K562 (cell line): ENCODE measurements around the gene ZNF780B. TPM values are rescaled to one million over a fixed set of nuclear protein-coding genes. Genes with fewer than 3 reads are reported as not detected.

Source experiments
- ATAC-seq: fragments of 200-7000 bp; cut with Tn5 transposase; 3 replicates; pipeline ENCODE4 v1.9.1; 2020; ENCODE audit warnings: moderate library complexity
- BruUV-seq: library from RNA; stranded (reverse); fragments of 400-500 nt; replicated peaks from 2 replicates; lab custom pipeline; 2021; lab: Mats Ljungman, UMichigan
- CTCF ChIA-PET: fragments of 300-600 bp; formaldehyde crosslinking; extraction: SDS; loops from one replicate; lab custom pipeline; 2021; ENCODE audit warnings: low intra/inter-chr PET ratio; lab: Yijun Ruan, JAX
- POLR2A ChIA-PET: fragments of 300-600, 350-650 bp; sonication (Branson Sonifier 250); formaldehyde crosslinking; extraction: SDS; loops from one replicate; lab custom pipeline; 2021; ENCODE audit warnings: antibody characterized with exemption, inconsistent platforms; lab: Yijun Ruan, JAX
- DNase-seq, 4 experiments: peaks; one replicate each; pipeline versions ENCODE4 v3.0.0 to v3.0.0-alpha.2; 2011 to 2018; ENCODE audit warnings: low spot score in 3 of 4, mixed read lengths in 3 of 4; ENCODE audit errors: extremely low read depth in 1 of 4
- FAIRE-seq: peaks from 2 replicates; lab custom pipeline; 2011; peaks lifted over from hg19 to GRCh38; lab: Jason Lieb, UNC
- H2AFZ ChIP-seq: 2 replicates; pipeline ENCODE4 v1.6.0; 2011; ENCODE audit warnings: low read depth, low read length, control low read depth, inconsistent platforms
- H3K27ac ChIP-seq: fragments of 200-600 bp; 3 replicates; pipeline ENCODE4 v1.8.0; 2011; ENCODE audit warnings: low read depth, mild to moderate bottlenecking, control low read depth, inconsistent platforms, low read length, moderate library complexity, mixed read lengths; ENCODE audit errors: extremely low read depth
- H3K27me3 ChIP-seq, 2 experiments: fragments of 300-600 bp in 1 of 2; 2 replicates in 1 of 2; 3 replicates in 1 of 2; pipeline versions ENCODE4 v1.6.0 to v1.8.0; 2011; ENCODE audit warnings: inconsistent platforms in 2 of 2, low read length in 2 of 2, mild to moderate bottlenecking in 1 of 2, mixed read lengths in 1 of 2, moderate library complexity in 1 of 2; ENCODE audit not compliant: control insufficient read depth in 2 of 2, insufficient read depth in 2 of 2
- H3K36me3 ChIP-seq: fragments of 300-600 bp; 3 replicates; pipeline ENCODE4 v1.8.0; 2011; ENCODE audit warnings: mild to moderate bottlenecking, low read length, inconsistent platforms; ENCODE audit not compliant: control insufficient read depth, insufficient read depth
- H3K4me1 ChIP-seq, 2 experiments: fragments of 200-600 bp in 1 of 2; replicated peaks in 1 of 2; 2 replicates in 1 of 2; 3 replicates in 1 of 2; pipeline versions ENCODE4 v1.5.1 to v1.8.0; 2011; ENCODE audit warnings: inconsistent platforms in 2 of 2, low read length in 2 of 2, mild to moderate bottlenecking in 1 of 2, mixed read lengths in 1 of 2, moderate library complexity in 1 of 2; ENCODE audit not compliant: control insufficient read depth in 2 of 2, insufficient read depth in 2 of 2
- H3K4me2 ChIP-seq: 2 replicates; pipeline ENCODE4 v1.6.1; 2011; ENCODE audit warnings: low read length, control low read depth, inconsistent platforms, mixed read lengths; ENCODE audit not compliant: insufficient read depth
- H3K4me3 ChIP-seq: fragments of 200-600 bp; sonication (generic), shearing (Covaris generic); 2 replicates; pipeline ENCODE4 v1.5.1; 2016; ENCODE audit warnings: control low read depth, inconsistent platforms
- H3K79me2 ChIP-seq: fragments of 200-600 bp; 3 replicates; pipeline ENCODE4 v1.8.0; 2011; ENCODE audit warnings: low read length, inconsistent platforms; ENCODE audit not compliant: control insufficient read depth, insufficient read depth
- H3K9ac ChIP-seq, 2 experiments: 2 replicates each; pipeline versions ENCODE4 v1.6.0 to v1.6.1; 2011; ENCODE audit warnings: low read depth in 2 of 2, low read length in 2 of 2, control low read depth in 1 of 2, inconsistent platforms in 1 of 2, mild to moderate bottlenecking in 1 of 2, mixed read lengths in 1 of 2; ENCODE audit not compliant: insufficient read depth in 1 of 2
- H3K9me1 ChIP-seq: one replicate; pipeline ENCODE4 v1.6.0; 2011; ENCODE audit warnings: inconsistent platforms, mild to moderate bottlenecking, low read length, moderate library complexity; ENCODE audit not compliant: control insufficient read depth, insufficient read depth
- H3K9me3 ChIP-seq: replicated peaks from 2 replicates; pipeline ENCODE4 v1.5.1; 2011; ENCODE audit warnings: low read depth, low read length, inconsistent platforms; ENCODE audit not compliant: control insufficient read depth, insufficient read depth
- H4K20me1 ChIP-seq: replicated peaks from 2 replicates; pipeline ENCODE4 v1.6.1; 2011; ENCODE audit warnings: low read length, inconsistent platforms, mixed read lengths; ENCODE audit not compliant: control insufficient read depth, insufficient read depth
- ETV5 ChIP-seq: sonication (generic); formaldehyde crosslinking; IDR thresholded peaks from 2 replicates; pipeline ENCODE4 v1.4.0; 2020; ENCODE audit warnings: low read depth, mild to moderate bottlenecking, missing genetic modification reagents
- WGBS: fragments of 100-300 bp; shearing (Covaris generic); methylation state at CpG from one replicate; pipeline ENCODE4 v1.1.6; 2016; ENCODE audit warnings: low coverage, mixed read lengths; ENCODE audit not compliant: insufficient coverage; ENCODE audit errors: missing lambda C conversion rate; 5-methylcytosine and 5-hydroxymethylcytosine counted together
- in situ Hi-C: fragments of 300-500 bp; cut with MboI; formaldehyde crosslinking; loops from 4 replicates; pipeline ENCODE4 v1.15.0; 2018; ENCODE audit warnings: inconsistent platforms, mixed read lengths
- intact Hi-C: fragments of 100-400 bp; cut with micrococcal nuclease; formaldehyde crosslinking; loops from 2 replicates; pipeline ENCODE4 v1.14.2; 2022
- polyA plus RNA-seq, 8 experiments: library from polyadenylated mRNA; depleted of rRNA in 4 of 8; stranded (reverse) in 5 of 8; unstranded in 3 of 8; fragments of >200 nt; fragmentation: Nextera tagmentation in 2 of 8; fragmentation: Illumina TruSeq in 1 of 8; extraction: Ambion mirVana in 2 of 8; extraction: Trizol in 1 of 8; gene quantifications; 2 replicates each; pipeline versions ENCODE4 v1.2.1 to v1.2.3, GENCODE V29; 2011 to 2014; ENCODE audit warnings: inconsistent platforms in 1 of 8, missing spikeins in 1 of 8
- total RNA-seq, 7 experiments: library from RNA; depleted of rRNA in 6 of 7; stranded (reverse); fragments of >200 nt in 6 of 7; fragmentation: Illumina TruSeq in 2 of 7; extraction: Trizol in 2 of 7; gene quantifications; 2 replicates each; pipeline versions ENCODE4 v1.2.1 to v1.2.3, GENCODE V29; 2011 to 2021; ENCODE audit warnings: low replicate concordance in 1 of 7
- TF ChIP-seq, protein P1 (sequence below), 2 experiments: fragments of 450-650 bp; IDR thresholded peaks; 2 replicates each; pipeline ENCODE4 v1.6.1; 2018; ENCODE audit warnings: mild to moderate bottlenecking in 2 of 2, low read depth in 1 of 2; ENCODE audit not compliant: partially characterized antibody in 2 of 2

ZNF780B gene
- total and polyA plus RNA-seq, 9 of the 15 experiments (the other 6 are each of a cell fraction or from before 2014, with no cell fraction given) = 3.9 to 18.4 (median 8.8) TPM

DNA sequence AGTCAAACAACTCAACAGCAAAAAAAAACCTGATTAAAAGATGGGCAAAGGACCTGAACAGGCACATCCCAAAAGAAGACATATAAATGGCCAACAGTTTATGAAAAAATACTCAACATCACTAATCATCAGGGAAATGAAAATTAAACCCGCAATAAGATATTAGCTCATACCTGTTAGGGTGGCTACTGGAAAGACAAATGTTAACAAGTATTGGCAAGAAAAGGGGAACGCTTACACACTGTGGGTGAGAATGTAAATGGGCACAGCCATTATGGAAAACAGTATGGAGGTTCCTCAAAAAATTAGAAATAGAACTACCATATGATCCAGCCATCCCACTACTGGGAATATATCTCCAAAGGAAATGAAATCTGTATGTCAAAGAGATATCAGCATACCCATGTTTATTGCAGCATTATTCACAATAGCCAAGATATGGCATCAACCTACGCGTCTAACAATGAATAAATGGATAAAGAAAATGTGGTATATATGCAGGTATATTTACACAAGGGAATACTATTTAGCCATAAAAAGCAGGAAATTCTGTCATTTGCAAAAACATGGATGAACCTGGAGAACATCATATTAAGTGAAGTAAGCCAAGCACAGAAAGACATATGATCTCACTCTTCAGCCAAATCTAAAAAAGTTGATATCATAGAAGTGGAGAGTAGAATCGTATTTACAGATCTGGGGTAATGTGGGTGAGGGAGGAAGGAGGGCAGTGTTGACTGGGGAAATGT, 32.4 kb upstream of the ZNF780B start:
- ChIA-PET POLR2A (no interaction called here), CTCF (no interaction called here)
- DNase-seq (no peak), FAIRE-seq (no peak), ATAC-seq (no peak)
- BruUV-seq = no TSS peak
- TF ChIP-seq ETV5 (CRISPR knock-in tag) = no peak
- TF ChIP-seq, protein P1, sequence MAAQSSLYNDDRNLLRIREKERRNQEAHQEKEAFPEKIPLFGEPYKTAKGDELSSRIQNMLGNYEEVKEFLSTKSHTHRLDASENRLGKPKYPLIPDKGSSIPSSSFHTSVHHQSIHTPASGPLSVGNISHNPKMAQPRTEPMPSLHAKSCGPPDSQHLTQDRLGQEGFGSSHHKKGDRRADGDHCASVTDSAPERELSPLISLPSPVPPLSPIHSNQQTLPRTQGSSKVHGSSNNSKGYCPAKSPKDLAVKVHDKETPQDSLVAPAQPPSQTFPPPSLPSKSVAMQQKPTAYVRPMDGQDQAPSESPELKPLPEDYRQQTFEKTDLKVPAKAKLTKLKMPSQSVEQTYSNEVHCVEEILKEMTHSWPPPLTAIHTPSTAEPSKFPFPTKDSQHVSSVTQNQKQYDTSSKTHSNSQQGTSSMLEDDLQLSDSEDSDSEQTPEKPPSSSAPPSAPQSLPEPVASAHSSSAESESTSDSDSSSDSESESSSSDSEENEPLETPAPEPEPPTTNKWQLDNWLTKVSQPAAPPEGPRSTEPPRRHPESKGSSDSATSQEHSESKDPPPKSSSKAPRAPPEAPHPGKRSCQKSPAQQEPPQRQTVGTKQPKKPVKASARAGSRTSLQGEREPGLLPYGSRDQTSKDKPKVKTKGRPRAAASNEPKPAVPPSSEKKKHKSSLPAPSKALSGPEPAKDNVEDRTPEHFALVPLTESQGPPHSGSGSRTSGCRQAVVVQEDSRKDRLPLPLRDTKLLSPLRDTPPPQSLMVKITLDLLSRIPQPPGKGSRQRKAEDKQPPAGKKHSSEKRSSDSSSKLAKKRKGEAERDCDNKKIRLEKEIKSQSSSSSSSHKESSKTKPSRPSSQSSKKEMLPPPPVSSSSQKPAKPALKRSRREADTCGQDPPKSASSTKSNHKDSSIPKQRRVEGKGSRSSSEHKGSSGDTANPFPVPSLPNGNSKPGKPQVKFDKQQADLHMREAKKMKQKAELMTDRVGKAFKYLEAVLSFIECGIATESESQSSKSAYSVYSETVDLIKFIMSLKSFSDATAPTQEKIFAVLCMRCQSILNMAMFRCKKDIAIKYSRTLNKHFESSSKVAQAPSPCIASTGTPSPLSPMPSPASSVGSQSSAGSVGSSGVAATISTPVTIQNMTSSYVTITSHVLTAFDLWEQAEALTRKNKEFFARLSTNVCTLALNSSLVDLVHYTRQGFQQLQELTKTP (IDR thresholded peaks at IDR 0.05; ENCODE audit: low read depth in 1 of 2, partially characterized antibody in 2 of 2) = peak in 1 of 2 experiments; percentile 82
- no peak overlapping the region for H3K9ac ChIP-seq
- no peaks in the 10 kb centered on the region for H3K27me3 ChIP-seq
- in situ Hi-C loops (no loop called here), intact Hi-C loops (no loop called here)
- no peak overlapping the region for H3K4me2 ChIP-seq
- H2AFZ ChIP-seq = no peak overlapping the region
- H3K27ac ChIP-seq = no peak overlapping the region
- H4K20me1 ChIP-seq = no peaks in the 10 kb centered on the region
- H3K4me1 ChIP-seq = no peaks in the 10 kb centered on the region; a peak in 1 of 5 replicates
- no peak overlapping the region for H3K4me3 ChIP-seq
- H3K9me3 ChIP-seq = peaks cover 4% of the 10 kb centered on the region; the same call in 1 of the 2 replicates
- peaks cover 13% of the 10 kb centered on the region; the same call in 2 of the 3 replicates for H3K36me3 ChIP-seq
- no peaks in the 10 kb centered on the region for H3K9me1 ChIP-seq
- peaks cover 45% of the 10 kb centered on the region for H3K79me2 ChIP-seq
- WGBS = 88% methylated on average over 5 of the region's 5 CpGs
